ENCODE data around the gene AGO3. TPM values are rescaled to one million over a fixed set of nuclear protein-coding genes. Genes with fewer than 3 reads are reported as not detected.

AGO3 gene
- total and polyA plus RNA-seq, 2 of the 13 experiments (the other 11 are each of a cell fraction or from before 2014, with no cell fraction given) = 21.2 to 27.1 TPM

- TF ChIP-seq CTCF (CRISPR knock-in tag; IDR thresholded peaks at IDR 0.05) = no peak
- no peak for TF ChIP-seq PCBP2 (optimal IDR thresholded peaks at IDR 0.05; ENCODE audit: low read depth, low read length, poor library complexity, severe bottlenecking)
- TF ChIP-seq EEA1 (CRISPR knock-in tag; IDR thresholded peaks at IDR 0.05; ENCODE audit: borderline replicate concordance) = no peak
- TF ChIP-seq, protein P1, sequence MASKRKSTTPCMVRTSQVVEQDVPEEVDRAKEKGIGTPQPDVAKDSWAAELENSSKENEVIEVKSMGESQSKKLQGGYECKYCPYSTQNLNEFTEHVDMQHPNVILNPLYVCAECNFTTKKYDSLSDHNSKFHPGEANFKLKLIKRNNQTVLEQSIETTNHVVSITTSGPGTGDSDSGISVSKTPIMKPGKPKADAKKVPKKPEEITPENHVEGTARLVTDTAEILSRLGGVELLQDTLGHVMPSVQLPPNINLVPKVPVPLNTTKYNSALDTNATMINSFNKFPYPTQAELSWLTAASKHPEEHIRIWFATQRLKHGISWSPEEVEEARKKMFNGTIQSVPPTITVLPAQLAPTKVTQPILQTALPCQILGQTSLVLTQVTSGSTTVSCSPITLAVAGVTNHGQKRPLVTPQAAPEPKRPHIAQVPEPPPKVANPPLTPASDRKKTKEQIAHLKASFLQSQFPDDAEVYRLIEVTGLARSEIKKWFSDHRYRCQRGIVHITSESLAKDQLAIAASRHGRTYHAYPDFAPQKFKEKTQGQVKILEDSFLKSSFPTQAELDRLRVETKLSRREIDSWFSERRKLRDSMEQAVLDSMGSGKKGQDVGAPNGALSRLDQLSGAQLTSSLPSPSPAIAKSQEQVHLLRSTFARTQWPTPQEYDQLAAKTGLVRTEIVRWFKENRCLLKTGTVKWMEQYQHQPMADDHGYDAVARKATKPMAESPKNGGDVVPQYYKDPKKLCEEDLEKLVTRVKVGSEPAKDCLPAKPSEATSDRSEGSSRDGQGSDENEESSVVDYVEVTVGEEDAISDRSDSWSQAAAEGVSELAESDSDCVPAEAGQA (IDR thresholded peaks at IDR 0.05; ENCODE audit: low read depth) = no peak
- TF ChIP-seq, protein P1 (CRISPR knock-in tag; IDR thresholded peaks at IDR 0.05; ENCODE audit: borderline replicate concordance) = no peak
- 0 out of 2 replicates have a peak, but pooled peaks have one; percentile 7 for TF ChIP-seq HDAC1 (CRISPR knock-in tag; IDR thresholded peaks at IDR 0.05)
- TF ChIP-seq, protein P2, sequence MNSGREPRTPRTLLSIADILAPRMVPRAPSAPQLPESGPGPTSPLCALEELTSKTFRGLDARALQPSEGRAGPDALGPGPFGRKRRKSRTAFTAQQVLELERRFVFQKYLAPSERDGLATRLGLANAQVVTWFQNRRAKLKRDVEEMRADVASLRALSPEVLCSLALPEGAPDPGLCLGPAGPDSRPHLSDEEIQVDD (CRISPR knock-in tag; IDR thresholded peaks at IDR 0.05; ENCODE audit: borderline replicate concordance) = no peak
- TF ChIP-seq NFYC (CRISPR knock-in tag; IDR thresholded peaks at IDR 0.05) = no peak
- 0 out of 2 replicates have a peak, but pooled peaks have one; percentile 12 for TF ChIP-seq ISL2 (CRISPR knock-in tag; IDR thresholded peaks at IDR 0.05)
- no peak for TF ChIP-seq ZNF232 (CRISPR knock-in tag; IDR thresholded peaks at IDR 0.05; ENCODE audit: borderline replicate concordance)
- no peak for TF ChIP-seq ZFX (CRISPR knock-in tag; IDR thresholded peaks at IDR 0.05; ENCODE audit: low read depth)
- TF ChIP-seq, protein P3, sequence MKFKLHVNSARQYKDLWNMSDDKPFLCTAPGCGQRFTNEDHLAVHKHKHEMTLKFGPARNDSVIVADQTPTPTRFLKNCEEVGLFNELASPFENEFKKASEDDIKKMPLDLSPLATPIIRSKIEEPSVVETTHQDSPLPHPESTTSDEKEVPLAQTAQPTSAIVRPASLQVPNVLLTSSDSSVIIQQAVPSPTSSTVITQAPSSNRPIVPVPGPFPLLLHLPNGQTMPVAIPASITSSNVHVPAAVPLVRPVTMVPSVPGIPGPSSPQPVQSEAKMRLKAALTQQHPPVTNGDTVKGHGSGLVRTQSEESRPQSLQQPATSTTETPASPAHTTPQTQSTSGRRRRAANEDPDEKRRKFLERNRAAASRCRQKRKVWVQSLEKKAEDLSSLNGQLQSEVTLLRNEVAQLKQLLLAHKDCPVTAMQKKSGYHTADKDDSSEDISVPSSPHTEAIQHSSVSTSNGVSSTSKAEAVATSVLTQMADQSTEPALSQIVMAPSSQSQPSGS (CRISPR knock-in tag; IDR thresholded peaks at IDR 0.05) = 0 out of 2 replicates have a peak, but pooled peaks have one; percentile 33
- TF ChIP-seq CC2D1A (CRISPR knock-in tag; IDR thresholded peaks at IDR 0.05) = no peak
- no peak for TF ChIP-seq ZMAT3 (CRISPR knock-in tag; conservative IDR thresholded peaks at IDR 0.05)
- TF ChIP-seq ZNF292 (CRISPR knock-in tag; IDR thresholded peaks at IDR 0.05; ENCODE audit: borderline replicate concordance, low read depth) = no peak
- TF ChIP-seq MAFK (conservative IDR thresholded peaks at IDR 0.05 in 1 of 2, IDR thresholded peaks at IDR 0.05 in 1 of 2; ENCODE audit: low read length in 2 of 2) = peak; percentile 90 to 95
- no peak for TF ChIP-seq MLLT10 (CRISPR knock-in tag; IDR thresholded peaks at IDR 0.05)
- no peak for TF ChIP-seq ATF1 (CRISPR knock-in tag; IDR thresholded peaks at IDR 0.05)
- TF ChIP-seq MIER3 (CRISPR knock-in tag; IDR thresholded peaks at IDR 0.05; ENCODE audit: borderline replicate concordance) = no peak
These were observed 697 bp downstream of the AGO3 start (continued) for GRCh38 chr1:35931446-35932157.
